CD14-positive monocyte (primary cell): ENCODE data around the gene TTC3. TPM values are rescaled to one million over a fixed set of nuclear protein-coding genes. Genes with fewer than 3 reads are reported as not detected.
A peak's percentile ranks its signal among the peaks of the same experiment; 100 is the strongest.

ENCODE experiments used
- DNase-seq, 3 donors: peaks; one replicate each; pipeline ENCODE4 v3.0.0-alpha.2; 2011 to 2022
- H2AFZ ChIP-seq: 2 replicates; pipeline ENCODE4 v1.6.0; 2012; ENCODE audit warnings: mild to moderate bottlenecking, low read depth, low read length, inconsistent platforms; ENCODE audit not compliant: insufficient read depth, poor library complexity, severe bottlenecking
- H3K27ac ChIP-seq, 2 donors: 1 replicate in 1 of 2; 2 replicates in 1 of 2; pipeline ENCODE4 v1.5.1; 2012 to 2013; ENCODE audit warnings: low read length in 2 of 2, control low read depth in 1 of 2, inconsistent platforms in 1 of 2, low read depth in 1 of 2, mild to moderate bottlenecking in 1 of 2
- H3K27me3 ChIP-seq, 2 donors: one replicate each; pipeline versions ENCODE4 v1.6.0 to v1.6.1; 2011 to 2013; ENCODE audit warnings: low read length in 2 of 2; ENCODE audit not compliant: control insufficient read depth in 2 of 2, insufficient read depth in 2 of 2
- H3K36me3 ChIP-seq, 2 donors: replicated peaks in 1 of 2; 1 replicate in 1 of 2; 2 replicates in 1 of 2; pipeline versions ENCODE4 v1.5.1 to v1.6.1; 2012 to 2013; ENCODE audit warnings: low read length in 2 of 2, control low read depth in 1 of 2, inconsistent platforms in 1 of 2, mild to moderate bottlenecking in 1 of 2; ENCODE audit not compliant: insufficient read depth in 2 of 2, control insufficient read depth in 1 of 2
- H3K4me1 ChIP-seq, 2 donors: 1 replicate in 1 of 2; 2 replicates in 1 of 2; pipeline versions ENCODE4 v1.5.1 to v1.6.1; 2012 to 2013; ENCODE audit warnings: low read length in 2 of 2, control low read depth in 1 of 2, inconsistent platforms in 1 of 2, mild to moderate bottlenecking in 1 of 2, moderate library complexity in 1 of 2; ENCODE audit not compliant: insufficient read depth in 2 of 2, control insufficient read depth in 1 of 2
- H3K4me2 ChIP-seq: replicated peaks from 2 replicates; pipeline ENCODE3; 2012; ENCODE audit warnings: low read length, moderate library complexity, mild to moderate bottlenecking; ENCODE audit not compliant: poor library complexity, severe bottlenecking; ENCODE audit errors: extremely low read depth
- H3K4me3 ChIP-seq, 3 experiments: fragments of 200-600 bp in 1 of 3; sonication (generic) in 1 of 3; replicated peaks in 1 of 3; 1 replicate in 2 of 3; 2 replicates in 1 of 3; pipeline ENCODE4 v1.5.1; 2011 to 2013; ENCODE audit warnings: low read length in 3 of 3, mild to moderate bottlenecking in 3 of 3, control low read depth in 2 of 3, low read depth in 2 of 3, inconsistent platforms in 1 of 3, moderate library complexity in 1 of 3
- H3K79me2 ChIP-seq: 2 replicates; pipeline ENCODE4 v1.6.0; 2012; ENCODE audit warnings: mild to moderate bottlenecking, control low read depth, inconsistent platforms, low read length, moderate library complexity; ENCODE audit not compliant: insufficient read depth
- H3K9ac ChIP-seq: 2 replicates; pipeline ENCODE4 v1.6.0; 2017; ENCODE audit warnings: low read length, mild to moderate bottlenecking; ENCODE audit not compliant: insufficient read depth, poor library complexity, severe bottlenecking
- H3K9me3 ChIP-seq, 2 donors: replicated peaks in 1 of 2; 1 replicate in 1 of 2; 2 replicates in 1 of 2; pipeline versions ENCODE4 v1.5.1 to v1.6.1; 2012 to 2013; ENCODE audit warnings: low read length in 2 of 2, control low read depth in 1 of 2; ENCODE audit not compliant: control insufficient read depth in 1 of 2, insufficient read depth in 1 of 2
- H4K20me1 ChIP-seq: 2 replicates; pipeline ENCODE4 v1.6.0; 2012; ENCODE audit warnings: mild to moderate bottlenecking, low read length, control low read depth, moderate library complexity; ENCODE audit not compliant: insufficient read depth
- H3K27ac Mint-ChIP-seq, 7 donors: one replicate each; pipeline ENCODE4 v1.8.0; 2020; ENCODE audit warnings: mild to moderate bottlenecking in 7 of 7, mixed read lengths in 7 of 7, moderate library complexity in 6 of 7, inconsistent platforms in 2 of 7
- H3K27me3 Mint-ChIP-seq, 3 donors: one replicate each; pipeline ENCODE4 v1.8.0; 2021 to 2022; ENCODE audit warnings: low read depth in 3 of 3, mild to moderate bottlenecking in 3 of 3, mixed read lengths in 3 of 3, moderate library complexity in 3 of 3, inconsistent platforms in 1 of 3
- H3K36me3 Mint-ChIP-seq, 2 donors: one replicate each; pipeline ENCODE4 v1.8.0; 2020; ENCODE audit warnings: mixed read lengths in 2 of 2, inconsistent platforms in 1 of 2, mild to moderate bottlenecking in 1 of 2
- H3K4me1 Mint-ChIP-seq: one replicate; pipeline ENCODE4 v1.8.0; 2020; ENCODE audit warnings: mild to moderate bottlenecking, mixed read lengths
- H3K4me3 Mint-ChIP-seq, 2 donors: one replicate each; pipeline ENCODE4 v1.8.0; 2020; ENCODE audit warnings: mild to moderate bottlenecking in 2 of 2, mixed read lengths in 2 of 2, moderate library complexity in 1 of 2
- H3K9me3 Mint-ChIP-seq, 7 donors: one replicate each; pipeline ENCODE4 v1.8.0; 2020 to 2022; ENCODE audit warnings: mixed read lengths in 7 of 7, mild to moderate bottlenecking in 6 of 7, moderate library complexity in 6 of 7, inconsistent platforms in 2 of 7
- WGBS: methylation state at CpG from one replicate; pipeline ENCODE4 v1.1.5; 2013; ENCODE audit warnings: missing lambda C conversion rate; ENCODE audit not compliant: insufficient coverage; 5-methylcytosine and 5-hydroxymethylcytosine counted together
- intact Hi-C, 2 donors: fragments of 100-400 bp; cut with micrococcal nuclease; formaldehyde crosslinking; loops; one replicate each; pipeline versions ENCODE4 v1.15.0 to v1.15.1; 2023
- polyA plus RNA-seq, 3 donors: library from polyadenylated mRNA; depleted of rRNA in 1 of 3; unstranded in 2 of 3; stranded (reverse) in 1 of 3; fragments of 300-500 nt in 2 of 3; fragments of >200 nt in 1 of 3; fragmentation: Illumina TruSeq in 2 of 3; gene quantifications; 1 replicate in 2 of 3; 2 replicates in 1 of 3; pipeline ENCODE4 v1.2.3, GENCODE V29; 2012 to 2021
- TF ChIP-seq, protein P1 (sequence below): fragments of 200-600 bp; IDR thresholded peaks from one replicate; pipeline ENCODE4 v1.8.0; 2022; ENCODE audit warnings: antibody characterized with exemption, mild to moderate bottlenecking

TTC3 gene
- polyA plus RNA-seq, 3 donors: 9.6 to 35.4 (median 17.9) TPM

GRCh38 chr21:37208056-37208721 lies 135.1 kb downstream of the TTC3 start:
- H3K4me2 ChIP-seq: peak overlapping the region; percentile 68
- H3K9me3 ChIP-seq: no peaks in the 10 kb centered on the region
- peak overlapping the region; percentile 26 for H3K9ac ChIP-seq
- H3K4me3 Mint-ChIP-seq: peak overlapping the region; percentile 60 to 78
- H3K27ac ChIP-seq: peak overlapping the region; percentile 42 to 54
- H3K36me3 ChIP-seq: peaks cover 2 to 3% of the 10 kb centered on the region in 2 donors
- H3K27me3 ChIP-seq: no peaks in the 10 kb centered on the region
- WGBS: 8% methylated on average over 12 of the region's 15 CpGs
- peak overlapping the region in 2 of 3 experiments; percentile 13 to 63 for H3K4me3 ChIP-seq
- H3K79me2 ChIP-seq: no peaks in the 10 kb centered on the region
- no peaks in the 10 kb centered on the region for H4K20me1 ChIP-seq
- peak; percentile 78 to 81 (median 79) for DNase-seq
- peak overlapping the region; percentile 68 for H2AFZ ChIP-seq
- no peaks in the 10 kb centered on the region for H3K27me3 Mint-ChIP-seq
- H3K9me3 Mint-ChIP-seq: peaks cover 0 to 8% (median 2%) of the 10 kb centered on the region in 7 donors
- TF ChIP-seq, protein P1, sequence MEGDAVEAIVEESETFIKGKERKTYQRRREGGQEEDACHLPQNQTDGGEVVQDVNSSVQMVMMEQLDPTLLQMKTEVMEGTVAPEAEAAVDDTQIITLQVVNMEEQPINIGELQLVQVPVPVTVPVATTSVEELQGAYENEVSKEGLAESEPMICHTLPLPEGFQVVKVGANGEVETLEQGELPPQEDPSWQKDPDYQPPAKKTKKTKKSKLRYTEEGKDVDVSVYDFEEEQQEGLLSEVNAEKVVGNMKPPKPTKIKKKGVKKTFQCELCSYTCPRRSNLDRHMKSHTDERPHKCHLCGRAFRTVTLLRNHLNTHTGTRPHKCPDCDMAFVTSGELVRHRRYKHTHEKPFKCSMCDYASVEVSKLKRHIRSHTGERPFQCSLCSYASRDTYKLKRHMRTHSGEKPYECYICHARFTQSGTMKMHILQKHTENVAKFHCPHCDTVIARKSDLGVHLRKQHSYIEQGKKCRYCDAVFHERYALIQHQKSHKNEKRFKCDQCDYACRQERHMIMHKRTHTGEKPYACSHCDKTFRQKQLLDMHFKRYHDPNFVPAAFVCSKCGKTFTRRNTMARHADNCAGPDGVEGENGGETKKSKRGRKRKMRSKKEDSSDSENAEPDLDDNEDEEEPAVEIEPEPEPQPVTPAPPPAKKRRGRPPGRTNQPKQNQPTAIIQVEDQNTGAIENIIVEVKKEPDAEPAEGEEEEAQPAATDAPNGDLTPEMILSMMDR: no peak
- peaks cover 5 to 14% of the 10 kb centered on the region in 2 donors for H3K36me3 Mint-ChIP-seq
- peaks cover 16% of the 10 kb centered on the region for H3K4me1 Mint-ChIP-seq
- intact Hi-C loops: no loop called here
- peaks cover 16% of the 10 kb centered on the region in 2 donors for H3K4me1 ChIP-seq
- H3K27ac Mint-ChIP-seq: peak overlapping the region in 6 of 7 donors; percentile 61 to 82 (median 78)

DNA sequence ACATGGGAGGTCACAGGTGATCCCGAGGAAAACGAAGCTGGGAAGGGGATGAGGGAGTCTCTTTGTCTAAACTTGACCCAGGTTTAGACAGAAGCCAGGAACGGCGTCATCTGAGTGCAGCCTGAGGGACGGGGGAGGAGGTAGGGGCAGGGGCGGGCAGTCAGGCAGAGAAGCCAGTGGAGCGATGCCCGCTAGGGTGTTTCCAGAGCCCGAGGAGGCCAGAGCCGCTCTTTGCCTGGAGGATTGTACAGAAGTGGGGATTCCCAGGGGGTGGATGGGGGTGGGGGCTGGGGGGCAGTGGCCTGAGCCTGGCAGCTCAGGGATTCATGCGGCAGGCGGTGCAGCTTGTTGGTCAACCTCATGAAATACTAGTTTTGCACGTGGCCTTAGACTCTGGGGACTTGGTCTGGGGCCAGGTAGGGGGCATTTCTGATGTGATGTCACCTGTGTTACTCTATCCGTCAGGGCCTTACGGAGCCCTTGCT lies 135.7 kb downstream of the TTC3 start:
- no peaks in the 10 kb centered on the region for H3K79me2 ChIP-seq
- H3K27ac ChIP-seq: no peak overlapping the region
- DNase-seq: no peak
- peak overlapping the region; percentile 68 for H3K4me2 ChIP-seq
- H3K36me3 ChIP-seq: no peaks in the 10 kb centered on the region
- H3K27me3 ChIP-seq: no peaks in the 10 kb centered on the region
- intact Hi-C loops: no loop called here
- H4K20me1 ChIP-seq: no peaks in the 10 kb centered on the region
- peaks cover 16% of the 10 kb centered on the region in 2 donors for H3K4me1 ChIP-seq
- Mint-ChIP-seq H3K27me3 (no peaks in the 10 kb centered on the region), H3K4me1 (peaks cover 16% of the 10 kb centered on the region), H3K9me3 (peaks cover 0 to 8% (median 2%) of the 10 kb centered on the region in 7 donors), H3K36me3 (peaks cover 2 to 9% of the 10 kb centered on the region in 2 donors), H3K4me3 (no peak overlapping the region), H3K27ac (peak overlapping the region in 2 of 7 donors; percentile 66 to 79)
- TF ChIP-seq, protein P1: no peak
- H3K9ac ChIP-seq: no peak overlapping the region
- H3K9me3 ChIP-seq: no peaks in the 10 kb centered on the region
- H2AFZ ChIP-seq: no peak overlapping the region
- WGBS: 95% methylated on average over 8 of the region's 15 CpGs
- H3K4me3 ChIP-seq: no peak overlapping the region
